T-helper 17 cell (primary cell): ENCODE results near the gene ATG16L2. TPM values are rescaled to one million over a fixed set of nuclear protein-coding genes. Genes with fewer than 3 reads are reported as not detected.
"Not testable (repeated sequence)": the region's sequence is repeated elsewhere in the genome, so short reads cannot be mapped to it uniquely, and the experiment has no call there.

Source experiments
- ATAC-seq: fragments of 150-1000 bp; cut with Tn5 transposase; 2 replicates; pipeline ENCODE4 v1.10.0; 2021; ENCODE audit warnings: mild to moderate bottlenecking, moderate library complexity
- DNase-seq, 3 donors: peaks; one replicate each; pipeline versions ENCODE4 v3.0.0 to v3.0.0-alpha.2; 2020 to 2021
- H3K9me3 ChIP-seq: one replicate; pipeline ENCODE4 v1.7.0; 2013; ENCODE audit warnings: low read length, mild to moderate bottlenecking; ENCODE audit not compliant: control insufficient read depth, poor library complexity, severe bottlenecking
- H3K27ac Mint-ChIP-seq: one replicate; pipeline ENCODE4 v1.8.0; 2022; ENCODE audit warnings: mild to moderate bottlenecking, moderate library complexity, mixed read lengths
- H3K27me3 Mint-ChIP-seq: one replicate; pipeline ENCODE4 v1.8.0; 2022; ENCODE audit warnings: mixed read lengths
- H3K36me3 Mint-ChIP-seq: one replicate; pipeline ENCODE4 v1.8.0; 2022; ENCODE audit warnings: low read depth, mixed read lengths
- H3K4me1 Mint-ChIP-seq: one replicate; pipeline ENCODE4 v1.8.0; 2022; ENCODE audit warnings: mild to moderate bottlenecking, mixed read lengths
- H3K4me3 Mint-ChIP-seq: one replicate; pipeline ENCODE4 v1.8.0; 2022; ENCODE audit warnings: mild to moderate bottlenecking, moderate library complexity, mixed read lengths
- total RNA-seq, 4 donors: library from RNA in 2 of 4; stranded (reverse) in 2 of 4; gene quantifications; one replicate each; pipeline ENCODE4 v1.2.3 and lab custom pipeline; 2022 to 2026

The ATG16L2 gene
- total RNA-seq, 2 donors from 2014 or later: 95.4 to 121 TPM

DNA sequence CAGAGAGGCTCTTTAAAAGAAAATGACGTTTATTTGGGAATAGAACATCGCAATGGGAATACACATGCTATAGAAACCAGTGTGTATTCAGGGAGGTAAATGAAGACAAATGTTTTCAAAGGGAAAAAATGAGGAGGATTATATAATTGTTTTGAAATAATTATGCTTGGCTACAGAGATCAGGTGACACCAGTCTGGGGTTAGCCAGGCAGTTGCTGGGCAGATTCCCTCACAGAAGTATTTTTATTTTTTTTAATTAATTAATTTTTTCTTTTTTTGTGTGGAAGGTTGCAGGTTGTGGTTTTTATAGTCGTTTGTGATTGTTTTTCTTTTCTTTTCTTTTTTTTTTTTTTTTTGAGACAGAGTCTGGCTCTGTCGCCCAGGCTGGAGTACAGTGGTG lies 14.8 kb upstream of the ATG16L2 start:
- DNase-seq (no peak), ATAC-seq (peak; percentile 40)
- Mint-ChIP-seq H3K27me3 (no peaks in the 10 kb centered on the region), H3K4me1 (peaks cover 7% of the 10 kb centered on the region), H3K36me3 (no peaks in the 10 kb centered on the region), H3K4me3 (no peak overlapping the region), H3K27ac (peak overlapping the region; percentile 70)
- H3K9me3 ChIP-seq: no peaks in the 10 kb centered on the region

DNA sequence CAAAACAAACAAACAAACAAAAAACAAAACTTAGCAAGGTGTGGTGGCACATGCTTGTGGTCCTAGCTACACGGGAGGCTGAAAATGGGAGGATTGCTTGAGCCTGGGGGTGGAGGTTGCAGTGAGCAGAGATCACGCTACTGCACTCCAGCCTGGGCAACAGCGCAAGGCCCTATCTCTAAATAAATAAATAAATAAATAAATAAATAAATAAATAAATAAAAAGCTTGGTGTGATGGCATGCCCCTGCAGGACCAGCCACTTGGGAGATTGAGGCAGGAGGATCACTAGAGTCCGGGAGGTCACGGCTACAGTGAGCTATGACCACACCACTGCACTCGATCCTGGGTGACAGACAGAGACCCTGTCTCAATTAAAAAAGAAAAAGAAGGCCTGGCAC lies 11.4 kb upstream of the ATG16L2 start:
- no peaks in the 10 kb centered on the region for H3K9me3 ChIP-seq
- H3K27me3 Mint-ChIP-seq: no peaks in the 10 kb centered on the region
- peaks cover 2% of the 10 kb centered on the region for H3K36me3 Mint-ChIP-seq
- no peak for DNase-seq
- ATAC-seq: no peak
- peaks cover 4% of the 10 kb centered on the region for H3K4me1 Mint-ChIP-seq
- no peak overlapping the region for H3K4me3 Mint-ChIP-seq
- H3K27ac Mint-ChIP-seq: no peak overlapping the region

DNA sequence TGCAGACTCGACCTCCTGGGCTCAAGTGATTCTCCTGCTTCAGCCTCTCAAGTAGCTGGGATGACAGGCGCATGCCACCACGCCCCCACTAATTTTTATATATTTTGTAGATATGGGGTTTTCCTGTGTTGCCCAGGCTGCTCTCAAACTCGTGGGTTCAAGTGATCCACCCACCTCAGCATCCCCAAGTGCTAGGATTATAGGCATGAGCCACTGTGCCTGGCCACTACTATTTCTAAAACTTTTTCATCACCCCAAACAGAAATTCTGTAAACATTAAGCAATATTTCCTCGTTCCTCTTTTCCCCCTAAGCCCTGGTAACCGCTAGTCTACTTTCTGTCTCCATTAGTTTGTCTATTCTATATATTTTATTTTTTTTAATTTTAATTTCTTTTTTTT lies 9.0 kb upstream of the ATG16L2 start:
- no peaks in the 10 kb centered on the region for H3K9me3 ChIP-seq
- no peak overlapping the region for H3K4me3 Mint-ChIP-seq
- H3K4me1 Mint-ChIP-seq: peaks cover 3% of the 10 kb centered on the region
- DNase-seq (no peak), ATAC-seq (no peak)
- peaks cover 2% of the 10 kb centered on the region for H3K36me3 Mint-ChIP-seq
- no peak overlapping the region for H3K27ac Mint-ChIP-seq
- H3K27me3 Mint-ChIP-seq: no peaks in the 10 kb centered on the region

DNA sequence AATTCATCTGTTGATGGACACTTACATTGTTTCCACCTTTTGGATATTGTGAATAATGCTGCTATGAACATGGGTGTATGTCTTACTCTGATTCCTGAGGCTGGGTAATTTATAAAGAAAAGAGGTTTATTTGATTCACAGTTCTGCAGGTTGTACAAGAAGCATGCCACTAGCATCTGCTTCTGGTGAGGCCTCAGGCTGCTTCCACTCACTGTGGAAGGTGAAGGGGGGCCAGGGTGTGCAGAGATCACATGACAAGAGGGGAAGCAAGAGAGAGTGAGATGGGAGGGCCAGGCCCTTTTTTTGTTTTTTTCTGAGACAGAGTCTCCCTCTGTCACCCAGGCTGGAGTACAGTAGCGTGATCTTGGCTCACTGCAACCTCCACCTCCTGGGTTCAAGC lies 7.8 kb upstream of the ATG16L2 start:
- not testable (repeated sequence) for H3K27ac Mint-ChIP-seq, H3K36me3 Mint-ChIP-seq, H3K4me1 Mint-ChIP-seq, DNase-seq, ATAC-seq, H3K27me3 Mint-ChIP-seq, H3K9me3 ChIP-seq, H3K4me3 Mint-ChIP-seq

DNA sequence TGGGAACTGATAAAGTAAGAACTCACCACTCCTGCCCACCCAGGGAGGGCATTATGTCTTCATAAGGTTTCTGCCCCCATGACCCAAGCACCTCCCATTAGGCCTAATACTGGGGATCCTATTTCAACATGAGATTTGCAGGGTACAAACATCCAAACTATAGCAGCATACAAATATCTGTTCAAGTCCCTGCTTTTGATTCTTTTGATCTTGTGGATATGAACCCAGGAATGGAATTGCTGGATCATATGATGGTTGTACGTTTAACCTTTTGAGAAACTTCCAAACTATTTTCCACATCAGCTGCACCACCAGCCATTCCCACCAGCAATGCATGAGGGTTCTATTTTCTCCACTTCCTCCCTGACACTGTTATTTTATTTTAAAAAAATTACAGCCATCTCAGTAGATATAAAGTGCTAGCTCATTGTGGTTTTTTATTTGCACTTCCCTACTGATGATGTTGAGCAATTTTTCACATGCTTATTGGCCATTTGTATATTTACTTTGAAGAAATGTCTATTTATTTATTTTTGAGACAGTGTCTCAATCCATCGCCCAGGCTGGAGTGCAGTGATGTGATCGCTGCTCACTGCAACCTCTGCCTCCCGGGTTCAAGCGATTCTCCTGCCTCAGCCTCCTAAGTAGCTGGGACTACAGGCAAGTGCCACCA lies 7.1 kb upstream of the ATG16L2 start:
- H3K27ac Mint-ChIP-seq: no peak overlapping the region
- ATAC-seq (no peak), DNase-seq (no peak)
- H3K9me3 ChIP-seq: no peaks in the 10 kb centered on the region
- peaks cover 11% of the 10 kb centered on the region for H3K4me1 Mint-ChIP-seq
- H3K4me3 Mint-ChIP-seq: no peak overlapping the region
- peaks cover 4% of the 10 kb centered on the region for H3K36me3 Mint-ChIP-seq
- no peaks in the 10 kb centered on the region for H3K27me3 Mint-ChIP-seq

DNA sequence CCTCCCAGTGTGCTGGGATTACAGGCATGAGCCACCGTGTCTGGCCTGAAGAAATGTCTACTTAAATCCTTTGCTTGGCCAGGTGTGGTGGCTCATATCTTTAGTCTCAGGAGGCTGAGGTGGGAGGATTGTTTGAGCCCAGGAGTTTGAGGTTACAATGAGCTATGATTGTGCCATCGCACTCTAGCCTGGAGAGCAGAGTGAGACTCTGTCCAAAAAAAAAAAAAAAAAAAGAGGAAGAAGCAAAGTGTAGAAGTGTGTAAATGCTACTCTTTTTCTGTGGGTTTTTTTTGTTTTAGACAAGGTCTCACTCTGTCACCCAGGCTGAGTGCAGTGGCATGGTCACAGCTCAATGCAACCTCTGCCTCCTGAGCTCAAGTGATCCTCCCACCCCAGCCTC lies 6.4 kb upstream of the ATG16L2 start:
- no peak for DNase-seq
- Mint-ChIP-seq H3K36me3 (peaks cover 4% of the 10 kb centered on the region), H3K4me3 (no peak overlapping the region), H3K27me3 (no peaks in the 10 kb centered on the region), H3K4me1 (peaks cover 15% of the 10 kb centered on the region), H3K27ac (no peak overlapping the region)
- ATAC-seq: peak; percentile 15
- H3K9me3 ChIP-seq: no peaks in the 10 kb centered on the region

DNA sequence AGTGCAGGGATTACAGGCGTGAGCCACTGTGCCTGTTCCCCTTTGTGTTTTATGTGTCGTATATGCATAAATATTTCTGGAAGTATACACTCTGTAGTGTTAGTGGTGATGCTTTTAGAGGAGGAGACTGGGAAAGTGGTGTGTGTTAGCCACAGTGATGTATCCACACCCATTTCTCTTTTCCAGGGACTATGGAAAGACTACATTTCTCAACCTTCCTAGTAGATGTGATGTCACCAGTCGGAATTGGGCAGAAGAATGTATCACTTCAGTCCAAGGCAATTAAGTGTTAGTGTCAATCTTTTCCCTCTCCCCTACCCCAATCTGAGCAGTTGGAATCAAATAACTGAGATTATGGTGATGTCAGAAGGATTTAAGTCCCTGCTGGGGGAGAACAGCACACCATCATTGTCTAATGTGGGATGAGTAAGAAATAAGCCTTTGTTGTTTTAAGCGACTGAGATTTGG lies 5.8 kb upstream of the ATG16L2 start:
- H3K27ac Mint-ChIP-seq: no peak overlapping the region
- no peak for DNase-seq
- H3K9me3 ChIP-seq: no peaks in the 10 kb centered on the region
- peaks cover 4% of the 10 kb centered on the region for H3K36me3 Mint-ChIP-seq
- peaks cover 21% of the 10 kb centered on the region for H3K4me1 Mint-ChIP-seq
- no peak overlapping the region for H3K4me3 Mint-ChIP-seq
- H3K27me3 Mint-ChIP-seq: no peaks in the 10 kb centered on the region
- ATAC-seq: no peak

DNA sequence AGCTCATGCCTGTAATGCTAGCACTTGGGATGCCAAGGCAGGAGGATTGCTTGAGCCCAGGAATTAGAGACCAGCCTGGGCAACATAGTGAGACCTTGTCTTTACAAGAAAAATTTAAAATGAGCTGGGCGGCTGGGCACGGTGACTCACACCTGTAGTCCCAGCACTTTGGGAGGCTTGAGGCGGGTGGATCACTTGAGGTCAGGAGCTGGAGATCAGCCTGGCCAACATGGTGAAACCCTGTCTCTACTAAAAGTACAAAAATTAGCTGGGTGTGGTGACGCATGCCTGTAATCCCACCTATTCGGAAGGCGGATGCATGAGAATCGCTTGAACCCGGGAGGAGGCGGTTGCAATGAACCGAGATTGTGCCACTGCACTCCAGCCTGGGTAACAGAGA lies 2.5 kb upstream of the ATG16L2 start:
- not testable (repeated sequence) for H3K9me3 ChIP-seq, H3K27me3 Mint-ChIP-seq, DNase-seq, ATAC-seq, H3K36me3 Mint-ChIP-seq
- H3K4me3 Mint-ChIP-seq: peak overlapping the region; percentile 47
- H3K4me1 Mint-ChIP-seq: peaks cover 26% of the 10 kb centered on the region
- H3K27ac Mint-ChIP-seq: peak overlapping the region; percentile 99

DNA sequence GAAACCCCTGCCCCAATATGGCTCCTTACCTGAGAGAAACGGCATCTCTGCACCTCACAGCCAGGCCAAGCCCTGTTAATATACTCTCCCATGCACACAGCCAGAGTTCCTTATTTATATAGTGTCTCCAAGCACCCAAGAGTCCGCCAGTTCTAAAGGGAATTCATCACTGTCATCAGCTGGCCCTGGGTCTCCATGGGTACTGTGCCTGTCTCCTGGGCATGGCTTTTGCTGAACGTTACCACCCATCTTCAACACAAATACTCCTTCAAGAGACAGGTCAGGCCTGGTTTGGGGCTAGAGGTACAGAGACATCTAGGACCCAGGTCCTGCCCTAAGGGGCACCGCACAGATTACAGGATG lies 1.6 kb upstream of the ATG16L2 start:
- no peak for DNase-seq
- Mint-ChIP-seq H3K27me3 (no peaks in the 10 kb centered on the region), H3K4me3 (peak overlapping the region; percentile 99), H3K4me1 (peaks cover 30% of the 10 kb centered on the region), H3K27ac (peak overlapping the region; percentile 99), H3K36me3 (peaks cover 4% of the 10 kb centered on the region)
- H3K9me3 ChIP-seq: no peaks in the 10 kb centered on the region
- no peak for ATAC-seq

DNA sequence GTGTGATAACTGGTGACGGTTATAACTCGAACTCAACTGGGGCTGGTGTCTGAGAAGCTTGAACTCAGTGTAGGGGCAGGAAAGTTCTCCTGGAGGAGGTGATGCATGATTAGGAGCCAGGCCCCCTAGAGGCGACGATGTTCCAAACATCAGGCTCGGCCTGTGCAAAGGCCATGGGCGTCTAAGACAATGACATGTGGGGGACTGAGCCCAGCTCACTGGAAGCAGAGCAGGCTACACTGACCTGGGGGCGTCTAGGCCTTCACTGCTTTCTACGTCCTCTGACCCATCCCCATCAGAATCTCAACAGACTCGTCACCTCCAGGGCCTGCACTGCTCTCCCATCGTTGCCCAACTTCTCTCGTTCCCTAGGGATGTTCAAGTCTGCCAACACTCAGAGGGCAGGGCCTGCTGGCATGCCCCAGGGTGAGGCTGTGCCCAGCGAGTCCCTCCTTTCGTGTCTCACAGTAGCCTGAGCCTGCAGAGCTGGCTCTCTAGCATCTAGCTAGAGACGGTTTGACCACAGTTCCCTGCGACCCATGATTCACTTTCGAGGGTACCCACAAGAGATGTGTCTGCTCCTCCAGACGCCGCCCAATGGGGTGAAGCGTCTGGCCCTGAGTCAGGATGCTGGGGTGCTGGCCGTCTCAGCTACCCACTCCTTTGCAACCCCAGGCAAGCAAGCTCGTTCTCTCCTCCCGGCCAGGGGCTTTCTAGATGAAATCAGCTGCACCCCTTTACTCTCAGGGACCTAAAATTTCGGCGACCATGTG lies 1.1 kb upstream of the ATG16L2 start:
- Mint-ChIP-seq H3K4me3 (peak overlapping the region; percentile 99), H3K36me3 (peaks cover 7% of the 10 kb centered on the region), H3K27ac (peak overlapping the region; percentile 99), H3K4me1 (peaks cover 34% of the 10 kb centered on the region), H3K27me3 (no peaks in the 10 kb centered on the region)
- H3K9me3 ChIP-seq: no peaks in the 10 kb centered on the region
- peak; percentile 26 for ATAC-seq
- DNase-seq: peak; percentile 37 to 53 (median 49)

DNA sequence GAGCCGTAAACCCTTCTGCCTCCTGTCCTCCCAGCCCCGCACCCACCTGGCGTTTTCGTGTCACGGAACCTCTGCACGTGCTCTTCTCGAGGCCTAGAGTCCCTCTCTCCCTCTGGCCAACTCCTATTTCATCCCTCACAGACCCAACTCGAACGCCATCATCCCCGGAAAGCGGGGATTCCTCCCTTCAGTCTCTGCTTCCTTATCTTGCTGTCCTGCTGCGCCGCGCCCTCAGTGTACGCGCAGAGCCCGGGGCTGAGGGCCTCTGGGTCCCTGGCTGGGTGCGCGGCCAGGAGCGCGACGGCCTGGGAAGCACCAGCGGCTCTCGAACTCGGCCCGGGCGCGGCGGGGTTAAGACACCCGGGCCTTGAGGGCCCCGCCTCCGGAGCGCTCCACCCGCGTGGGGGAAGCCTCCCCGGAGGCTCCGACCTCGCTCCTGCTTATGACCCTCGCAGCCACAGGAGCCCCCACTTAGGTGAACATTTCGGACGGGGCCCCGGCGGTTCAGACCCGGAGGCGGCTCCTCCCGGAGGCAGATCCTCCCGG lies 398 bp upstream of the ATG16L2 start:
- H3K36me3 Mint-ChIP-seq: peaks cover 10% of the 10 kb centered on the region
- DNase-seq: peak in 1 of 3 donors; percentile 76
- H3K27ac Mint-ChIP-seq: peak overlapping the region; percentile 99
- no peaks in the 10 kb centered on the region for H3K9me3 ChIP-seq
- peaks cover 36% of the 10 kb centered on the region for H3K4me1 Mint-ChIP-seq
- ATAC-seq: peak; percentile 75
- H3K4me3 Mint-ChIP-seq: peak overlapping the region; percentile 99
- H3K27me3 Mint-ChIP-seq: no peaks in the 10 kb centered on the region

DNA sequence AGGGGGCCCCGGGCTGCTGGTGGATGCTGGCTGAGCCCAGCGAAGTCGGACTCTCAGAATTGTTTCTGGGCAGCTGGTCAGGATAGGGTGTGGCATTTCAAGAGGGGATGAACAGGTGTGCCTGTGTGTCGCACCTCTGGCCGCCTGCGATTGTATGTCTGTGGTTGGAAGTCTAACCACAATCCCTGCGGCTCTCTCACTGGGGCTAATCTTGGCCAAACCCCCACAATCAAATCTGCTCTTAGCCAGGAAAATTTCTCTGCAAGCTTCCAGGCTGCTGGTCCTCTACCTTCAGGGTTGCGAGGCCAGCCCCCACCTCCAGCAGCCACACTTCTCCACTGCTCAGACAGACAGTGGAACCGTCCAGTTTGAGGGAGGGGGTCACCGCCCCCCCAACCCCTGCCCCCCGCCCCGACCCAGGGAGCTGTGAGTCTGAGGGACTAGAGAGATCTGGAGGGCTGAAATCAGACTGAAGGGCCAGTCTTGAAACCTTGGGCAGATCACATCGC lies 953 bp downstream of the ATG16L2 start:
- ATAC-seq (no peak), DNase-seq (no peak)
- Mint-ChIP-seq H3K4me1 (peaks cover 39% of the 10 kb centered on the region), H3K4me3 (peak overlapping the region; percentile 99), H3K36me3 (peaks cover 14% of the 10 kb centered on the region), H3K27me3 (no peaks in the 10 kb centered on the region), H3K27ac (peak overlapping the region; percentile 99)
- no peaks in the 10 kb centered on the region for H3K9me3 ChIP-seq

DNA sequence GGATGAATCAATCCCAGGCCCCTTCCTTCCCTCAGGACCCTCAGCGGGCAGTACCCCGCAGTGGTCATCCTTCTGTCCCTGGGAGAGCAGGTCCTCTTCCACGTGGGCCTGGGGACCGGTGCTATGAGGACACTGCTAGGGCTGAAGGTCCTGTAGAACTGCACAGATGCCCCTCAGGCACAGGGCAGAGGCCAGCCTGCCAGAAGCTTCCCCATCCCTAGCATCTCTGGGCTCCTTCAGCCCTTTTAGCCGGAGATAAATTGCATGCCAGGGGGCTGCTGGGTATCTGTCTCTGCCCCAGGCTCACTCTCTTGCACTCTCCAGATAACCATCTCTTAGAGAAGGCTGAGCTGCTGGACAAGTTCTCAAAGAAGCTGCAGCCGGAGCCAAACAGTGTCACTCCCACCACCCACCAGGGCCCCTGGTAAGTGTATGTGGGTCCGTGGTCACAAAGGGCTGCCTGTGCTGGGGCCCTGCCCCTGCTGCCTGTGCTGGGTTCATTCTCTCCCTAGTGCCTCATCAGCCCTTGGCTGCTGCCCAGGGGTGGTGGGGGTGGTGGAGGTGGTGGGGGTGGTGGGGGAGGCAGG lies 2.3 kb downstream of the ATG16L2 start:
- H3K4me3 Mint-ChIP-seq: peak overlapping the region; percentile 99
- peaks cover 13% of the 10 kb centered on the region for H3K36me3 Mint-ChIP-seq
- DNase-seq (no peak), ATAC-seq (no peak)
- H3K9me3 ChIP-seq: no peaks in the 10 kb centered on the region
- H3K27ac Mint-ChIP-seq: peak overlapping the region; percentile 99
- H3K4me1 Mint-ChIP-seq: peaks cover 35% of the 10 kb centered on the region
- no peaks in the 10 kb centered on the region for H3K27me3 Mint-ChIP-seq
